OCI-LY1 (cell line): ENCODE data around the gene VENTX.

Experiments
- H2AFZ ChIP-seq: fragments of 200-600 bp; sonication (generic), shearing (Covaris generic); 2 replicates; pipeline ENCODE4 v1.6.0; 2014; ENCODE audit warnings: antibody characterized with exemption, mild to moderate bottlenecking, low read length
- H3F3A ChIP-seq: fragments of 200-600 bp; sonication (generic), shearing (Covaris generic); 2 replicates; pipeline ENCODE4 v1.6.0; 2014; ENCODE audit warnings: mild to moderate bottlenecking, antibody characterized with exemption, low read length, moderate library complexity; ENCODE audit not compliant: insufficient read depth
- H3K27ac ChIP-seq: fragments of 200-600 bp; sonication (generic); 2 replicates; pipeline ENCODE4 v1.5.1; 2014; ENCODE audit warnings: low read length, mixed run types, mild to moderate bottlenecking, low read depth; ENCODE audit not compliant: poor library complexity, severe bottlenecking
- H3K27me3 ChIP-seq: fragments of 200-600 bp; sonication (generic); 2 replicates; pipeline ENCODE4 v1.6.0; 2014; ENCODE audit warnings: antibody characterized with exemption, mild to moderate bottlenecking, low read length, moderate library complexity; ENCODE audit not compliant: insufficient read depth
- H3K36me3 ChIP-seq: fragments of 200-600 bp; sonication (generic); 2 replicates; pipeline ENCODE4 v1.6.1; 2014; ENCODE audit warnings: mild to moderate bottlenecking, antibody characterized with exemption, low read length, moderate library complexity, mixed read lengths; ENCODE audit not compliant: insufficient read depth
- H3K4me1 ChIP-seq: fragments of 200-600 bp; sonication (generic); 2 replicates; pipeline ENCODE4 v1.5.1; 2014; ENCODE audit warnings: mild to moderate bottlenecking, low read length, moderate library complexity; ENCODE audit not compliant: insufficient read depth, severe bottlenecking
- H3K4me2 ChIP-seq: fragments of 200-600 bp; sonication (generic), shearing (Covaris generic); 2 replicates; pipeline ENCODE4 v1.6.1; 2014; ENCODE audit warnings: low read length
- H3K4me3 ChIP-seq: fragments of 200-600 bp; sonication (generic); 2 replicates; pipeline ENCODE4 v1.5.1; 2014; ENCODE audit warnings: low read length, low read depth, mild to moderate bottlenecking, mixed read lengths; ENCODE audit not compliant: poor library complexity, severe bottlenecking
- H3K79me2 ChIP-seq: fragments of 200-600 bp; shearing (Covaris generic); 2 replicates; pipeline ENCODE4 v1.6.1; 2016; ENCODE audit warnings: mixed run types, low read length, mixed read lengths; ENCODE audit not compliant: insufficient read depth
- H3K9ac ChIP-seq: fragments of 200-600 bp; sonication (generic), shearing (Covaris generic); 2 replicates; pipeline ENCODE4 v1.6.1; 2014; ENCODE audit warnings: mild to moderate bottlenecking, low read length, mixed read lengths
- H3K9me2 ChIP-seq: fragments of 200-600 bp; sonication (generic), shearing (Covaris generic); 2 replicates; pipeline ENCODE4 v1.6.1; 2014; ENCODE audit warnings: low read depth, mild to moderate bottlenecking, low read length, mixed read lengths
- H3K9me3 ChIP-seq: fragments of 200-600 bp; shearing (Covaris generic); 2 replicates; pipeline ENCODE4 v1.6.1; 2014; ENCODE audit warnings: low read length, mixed read lengths
- H4K20me1 ChIP-seq: fragments of 200-600 bp; sonication (generic), shearing (Covaris generic); 2 replicates; pipeline ENCODE4 v1.6.0; 2016; ENCODE audit warnings: mild to moderate bottlenecking, low read length; ENCODE audit not compliant: insufficient read depth
- EZH2 ChIP-seq: fragments of 200-600 bp; sonication (generic), shearing (Covaris generic); IDR thresholded peaks from 2 replicates; pipeline ENCODE4 v1.8.0; 2017; ENCODE audit warnings: borderline replicate concordance, mixed run types, mild to moderate bottlenecking, antibody characterized with exemption, low read length, moderate library complexity, mixed read lengths
- TF ChIP-seq, protein P1 (sequence below): fragments of 200-600 bp; sonication (generic), shearing (Covaris generic); IDR thresholded peaks from 2 replicates; pipeline ENCODE4 v1.5.1; 2017; ENCODE audit warnings: mild to moderate bottlenecking, antibody characterized with exemption, low read length, moderate library complexity, mixed read lengths

VENTX gene

DNA sequence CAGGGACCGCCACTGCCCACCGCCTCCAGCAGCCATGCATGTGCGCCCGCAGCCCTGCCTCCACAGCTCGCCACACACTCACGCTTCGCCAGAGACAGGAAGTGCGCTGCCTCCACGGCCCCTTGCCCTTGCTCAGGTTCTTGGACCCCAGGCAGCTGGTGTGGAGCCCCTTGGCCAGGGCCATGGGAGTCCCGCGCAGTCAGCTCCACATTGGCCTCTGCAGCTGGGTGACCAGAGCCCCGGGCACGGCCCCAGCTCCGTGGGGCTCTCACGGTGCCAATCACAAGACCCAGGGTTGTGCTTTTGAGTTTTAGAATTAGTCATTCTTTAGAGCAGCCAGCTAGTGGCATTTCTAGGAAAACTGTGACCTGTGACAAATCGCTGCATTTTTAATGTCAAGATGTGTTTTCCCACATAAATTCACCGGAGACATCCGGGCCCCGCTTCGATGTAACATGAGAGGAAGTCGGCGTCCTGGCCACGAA, 11.9 kb upstream of the VENTX start:
- H3K9ac ChIP-seq: no peak overlapping the region
- no peaks in the 10 kb centered on the region for H3K9me3 ChIP-seq
- no peak overlapping the region for H3K4me3 ChIP-seq
- no peaks in the 10 kb centered on the region for H3K79me2 ChIP-seq
- no peak overlapping the region for H3K27ac ChIP-seq
- no peaks in the 10 kb centered on the region for H3K4me1 ChIP-seq
- TF ChIP-seq, protein P1, sequence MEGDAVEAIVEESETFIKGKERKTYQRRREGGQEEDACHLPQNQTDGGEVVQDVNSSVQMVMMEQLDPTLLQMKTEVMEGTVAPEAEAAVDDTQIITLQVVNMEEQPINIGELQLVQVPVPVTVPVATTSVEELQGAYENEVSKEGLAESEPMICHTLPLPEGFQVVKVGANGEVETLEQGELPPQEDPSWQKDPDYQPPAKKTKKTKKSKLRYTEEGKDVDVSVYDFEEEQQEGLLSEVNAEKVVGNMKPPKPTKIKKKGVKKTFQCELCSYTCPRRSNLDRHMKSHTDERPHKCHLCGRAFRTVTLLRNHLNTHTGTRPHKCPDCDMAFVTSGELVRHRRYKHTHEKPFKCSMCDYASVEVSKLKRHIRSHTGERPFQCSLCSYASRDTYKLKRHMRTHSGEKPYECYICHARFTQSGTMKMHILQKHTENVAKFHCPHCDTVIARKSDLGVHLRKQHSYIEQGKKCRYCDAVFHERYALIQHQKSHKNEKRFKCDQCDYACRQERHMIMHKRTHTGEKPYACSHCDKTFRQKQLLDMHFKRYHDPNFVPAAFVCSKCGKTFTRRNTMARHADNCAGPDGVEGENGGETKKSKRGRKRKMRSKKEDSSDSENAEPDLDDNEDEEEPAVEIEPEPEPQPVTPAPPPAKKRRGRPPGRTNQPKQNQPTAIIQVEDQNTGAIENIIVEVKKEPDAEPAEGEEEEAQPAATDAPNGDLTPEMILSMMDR: no peak
- TF ChIP-seq EZH2: no peak
- no peaks in the 10 kb centered on the region for H3K27me3 ChIP-seq
- H4K20me1 ChIP-seq: no peaks in the 10 kb centered on the region
- H3K36me3 ChIP-seq: no peaks in the 10 kb centered on the region
- no peak overlapping the region for H3K4me2 ChIP-seq
- H3K9me2 ChIP-seq: no peaks in the 10 kb centered on the region
- H3F3A ChIP-seq: no peaks in the 10 kb centered on the region
- H2AFZ ChIP-seq: no peak overlapping the region

DNA sequence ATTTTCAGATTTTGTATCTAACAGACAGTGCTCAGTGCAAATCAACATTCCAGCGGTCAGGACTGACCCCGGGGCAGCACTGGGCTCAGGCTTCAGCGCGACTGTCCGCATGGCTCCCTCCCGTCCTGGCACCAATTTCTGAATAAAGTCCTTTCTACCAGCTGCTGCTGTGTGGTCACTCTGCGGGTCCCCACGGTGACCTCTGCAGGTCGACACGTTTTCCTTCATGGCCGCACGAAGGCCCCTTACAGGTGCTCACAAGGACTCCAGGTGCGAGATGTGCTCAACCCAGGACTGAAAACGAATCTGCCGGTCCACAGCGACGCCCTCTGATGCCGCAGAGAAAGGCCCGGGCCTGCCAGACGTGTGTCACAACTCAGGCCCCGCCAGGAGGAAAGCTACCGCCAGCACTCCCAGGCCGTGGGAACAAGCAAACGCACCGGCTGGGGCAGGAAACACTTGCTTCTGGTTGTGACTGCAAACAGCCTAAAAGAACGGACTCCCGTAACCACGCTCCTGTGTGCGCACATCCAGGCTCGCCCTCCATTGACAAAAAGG, 11.3 kb upstream of the VENTX start:
- Histone ChIP-seq H3K79me2 (no peaks in the 10 kb centered on the region), H3K4me1 (no peaks in the 10 kb centered on the region), H3K27ac (no peak overlapping the region), H3F3A (no peaks in the 10 kb centered on the region), H3K9me3 (no peaks in the 10 kb centered on the region), H3K36me3 (no peaks in the 10 kb centered on the region), H3K27me3 (no peaks in the 10 kb centered on the region), H3K4me2 (no peak overlapping the region), H4K20me1 (no peaks in the 10 kb centered on the region), H3K9me2 (no peaks in the 10 kb centered on the region), H3K4me3 (no peak overlapping the region), H2AFZ (no peak overlapping the region), H3K9ac (no peak overlapping the region)
- TF ChIP-seq EZH2: no peak
- TF ChIP-seq, protein P1: no peak

DNA sequence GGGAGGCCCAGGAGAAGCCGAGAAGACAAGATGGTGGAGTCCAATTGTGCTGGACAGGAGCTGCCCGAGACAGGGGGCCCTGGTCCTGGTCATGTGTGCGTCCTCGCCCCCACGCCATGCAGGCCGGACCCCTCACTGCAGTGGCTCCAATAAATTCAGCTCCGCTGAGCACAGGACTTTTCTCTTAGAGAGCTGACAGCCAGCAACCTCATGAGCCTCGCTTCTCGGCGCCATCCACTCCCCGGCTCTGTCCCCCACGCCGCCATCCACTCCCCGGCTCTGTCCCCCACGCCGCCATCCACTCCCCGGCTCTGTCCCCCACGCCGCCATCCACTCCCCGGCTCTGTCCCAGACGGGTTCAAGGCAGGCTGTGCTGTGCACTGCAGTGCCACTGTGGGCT, 10.4 kb upstream of the VENTX start:
- H3K9me2 ChIP-seq: no peaks in the 10 kb centered on the region
- no peaks in the 10 kb centered on the region for H3K36me3 ChIP-seq
- H3K79me2 ChIP-seq: no peaks in the 10 kb centered on the region
- TF ChIP-seq, protein P1: no peak
- TF ChIP-seq EZH2: no peak
- no peaks in the 10 kb centered on the region for H3K4me1 ChIP-seq
- no peak overlapping the region for H3K9ac ChIP-seq
- H3K27me3 ChIP-seq: no peaks in the 10 kb centered on the region
- H3K4me2 ChIP-seq: no peak overlapping the region
- H3F3A ChIP-seq: no peaks in the 10 kb centered on the region
- H2AFZ ChIP-seq: no peak overlapping the region
- H3K27ac ChIP-seq: no peak overlapping the region
- H3K4me3 ChIP-seq: no peak overlapping the region
- H4K20me1 ChIP-seq: no peaks in the 10 kb centered on the region
- H3K9me3 ChIP-seq: no peaks in the 10 kb centered on the region
